GM12878 (cell line): ENCODE results near the gene ENPP6. TPM values are rescaled to one million over a fixed set of nuclear protein-coding genes. Genes with fewer than 3 reads are reported as not detected.

Source experiments
- ATAC-seq: fragments of 200-7000 bp; cut with Tn5 transposase; 3 replicates; pipeline ENCODE4 v1.9.1; 2020; ENCODE audit warnings: mild to moderate bottlenecking, moderate library complexity
- BruUV-seq: library from RNA; stranded (reverse); fragments of 400-500 nt; replicated peaks from 2 replicates; lab custom pipeline; 2021; lab: Mats Ljungman, UMichigan
- CTCF ChIA-PET: fragments of 300-600 bp; sonication (Branson Sonifier 250); formaldehyde crosslinking; extraction: SDS; loops from one replicate; lab custom pipeline; 2021; ENCODE audit warnings: inconsistent platforms; lab: Yijun Ruan, JAX
- POLR2A ChIA-PET: fragments of 350-600 bp; formaldehyde crosslinking; extraction: SDS; loops from one replicate; lab custom pipeline; 2021; ENCODE audit warnings: inconsistent platforms; lab: Charles Lee
- RAD21 ChIA-PET: fragments of 300-600 bp; sonication (Branson Sonifier 250); formaldehyde crosslinking; loops from one replicate; lab custom pipeline; 2023; ENCODE audit warnings: antibody characterized with exemption; ENCODE audit not compliant: unreplicated experiment; lab: Charles Lee
- SMC1A ChIA-PET: fragments of 300-600 bp; sonication (Branson Sonifier 250); formaldehyde crosslinking; loops from one replicate; lab custom pipeline; 2023; ENCODE audit not compliant: unreplicated experiment, uncharacterized antibody; lab: Charles Lee
- DNase-seq: peaks from one replicate; pipeline ENCODE4 v3.0.0-alpha.2; 2011; ENCODE audit warnings: low read depth, low spot score
- FAIRE-seq: peaks from 3 replicates; lab custom pipeline; 2011; peaks lifted over from hg19 to GRCh38; lab: Jason Lieb, UNC
- H2AFZ ChIP-seq: 2 replicates; pipeline ENCODE4 v1.6.0; 2011; ENCODE audit warnings: low read depth, low read length, control low read depth; ENCODE audit not compliant: control insufficient read depth
- H3K27ac ChIP-seq: 2 replicates; pipeline ENCODE4 v1.5.1; 2011; ENCODE audit warnings: control low read depth; ENCODE audit not compliant: control insufficient read depth, insufficient read depth
- H3K27me3 ChIP-seq, 2 experiments: replicated peaks in 1 of 2; 2 replicates each; pipeline versions ENCODE4 v1.6.0 to v1.6.1; 2011; ENCODE audit warnings: low read length in 1 of 2; ENCODE audit not compliant: control insufficient read depth in 2 of 2, insufficient read depth in 2 of 2
- H3K36me3 ChIP-seq, 2 experiments: 2 replicates each; pipeline ENCODE4 v1.5.1; 2011; ENCODE audit warnings: low read length in 1 of 2; ENCODE audit not compliant: control insufficient read depth in 2 of 2, insufficient read depth in 2 of 2
- H3K4me1 ChIP-seq: 2 replicates; pipeline ENCODE4 v1.6.1; 2011; ENCODE audit warnings: mild to moderate bottlenecking, low read length, moderate library complexity, mixed read lengths; ENCODE audit not compliant: control insufficient read depth, insufficient read depth
- H3K4me2 ChIP-seq: 2 replicates; pipeline ENCODE4 v1.6.0; 2011; ENCODE audit warnings: control low read depth; ENCODE audit not compliant: control insufficient read depth, insufficient read depth
- H3K4me3 ChIP-seq: fragments of 200-600 bp; sonication (generic); 2 replicates; pipeline ENCODE4 v1.5.1; 2016
- H3K79me2 ChIP-seq: 2 replicates; pipeline ENCODE4 v1.6.0; 2011; ENCODE audit warnings: low read length; ENCODE audit not compliant: control insufficient read depth, insufficient read depth
- H3K9ac ChIP-seq: 2 replicates; pipeline ENCODE4 v1.8.0; 2011; ENCODE audit warnings: low read length, control low read depth, mixed read lengths; ENCODE audit not compliant: control insufficient read depth, insufficient read depth
- H3K9me3 ChIP-seq: replicated peaks from 3 replicates; pipeline ENCODE4 v1.5.1; 2011; ENCODE audit warnings: mild to moderate bottlenecking, low read length; ENCODE audit not compliant: control insufficient read depth, insufficient read depth
- H4K20me1 ChIP-seq: 2 replicates; pipeline ENCODE4 v1.6.0; 2011; ENCODE audit not compliant: control insufficient read depth, insufficient read depth
- CHD4 ChIP-seq: fragments of 200-600 bp; sonication (generic); IDR thresholded peaks from 2 replicates; pipeline ENCODE4 v1.6.1; 2016; ENCODE audit warnings: mild to moderate bottlenecking
- IRF5 ChIP-seq: fragments of 450-650 bp; IDR thresholded peaks from 2 replicates; pipeline ENCODE4 v1.6.1; 2017; ENCODE audit warnings: borderline replicate concordance
- MXI1 ChIP-seq: fragments of 150-350 bp; IDR thresholded peaks from 2 replicates; pipeline ENCODE4 v1.6.1; 2011; ENCODE audit warnings: low read depth, mild to moderate bottlenecking, inconsistent platforms, low read length, improper control_type of control experiment
- NFIC ChIP-seq: IDR thresholded peaks from 2 replicates; pipeline ENCODE4 v1.6.1; 2012; ENCODE audit warnings: low read depth, mild to moderate bottlenecking, inconsistent platforms, low read length, moderate library complexity
- PKNOX1 ChIP-seq: fragments of 450-650 bp; IDR thresholded peaks from 2 replicates; pipeline ENCODE4 v1.6.1; 2016; ENCODE audit warnings: mild to moderate bottlenecking
- PML ChIP-seq: IDR thresholded peaks from 2 replicates; pipeline ENCODE4 v1.6.1; 2012; ENCODE audit warnings: low read length, inconsistent platforms
- SIX5 ChIP-seq: IDR thresholded peaks from 2 replicates; pipeline ENCODE4 v1.6.1; 2011; ENCODE audit warnings: mild to moderate bottlenecking, low read depth, low read length, moderate library complexity; ENCODE audit not compliant: severe bottlenecking
- SMAD5 ChIP-seq: IDR thresholded peaks from 2 replicates; pipeline ENCODE4 v1.6.1; 2016; ENCODE audit warnings: antibody characterized with exemption, low read depth
- SREBF1 ChIP-seq: IDR thresholded peaks from 2 replicates; pipeline ENCODE4 v1.6.1; 2012; ENCODE audit warnings: mild to moderate bottlenecking, low read length
- SREBF2 ChIP-seq: IDR thresholded peaks from 2 replicates; pipeline ENCODE4 v1.6.1; 2012; ENCODE audit warnings: mild to moderate bottlenecking, low read length
- TAF1 ChIP-seq: IDR thresholded peaks from 2 replicates; pipeline ENCODE4 v1.6.1; 2011; ENCODE audit warnings: mild to moderate bottlenecking, low read depth, low read length, borderline replicate concordance
- ZBTB40 ChIP-seq: fragments of 450-650 bp; IDR thresholded peaks from 2 replicates; pipeline ENCODE4 v1.6.1; 2016; ENCODE audit warnings: mild to moderate bottlenecking, moderate library complexity, borderline replicate concordance
- WGBS: methylation state at CpG from one replicate; pipeline ENCODE4 v1.1.6; 2016; ENCODE audit warnings: low lambda C conversion rate; ENCODE audit not compliant: insufficient replicate concordance, insufficient coverage; ENCODE audit errors: missing lambda C conversion rate; 5-methylcytosine and 5-hydroxymethylcytosine counted together
- in situ Hi-C: fragments of 300-500 bp; cut with MboI; formaldehyde crosslinking; loops from 9 replicates; pipeline ENCODE4 v1.14.3; 2018; ENCODE audit warnings: mixed read lengths
- intact Hi-C: fragments of 100-400 bp; cut with micrococcal nuclease; formaldehyde crosslinking; loops from one replicate; pipeline ENCODE4 v1.14.2; 2022; ENCODE audit not compliant: unreplicated experiment
- polyA plus RNA-seq, 11 experiments: library from polyadenylated mRNA; depleted of rRNA in 4 of 11; unstranded in 6 of 11; stranded (reverse) in 5 of 11; fragments of >200 nt; fragmentation: Nextera tagmentation in 4 of 11; fragmentation: Illumina TruSeq in 1 of 11; extraction: Ambion mirVana in 4 of 11; extraction: Trizol in 1 of 11; gene quantifications; 1 replicate in 1 of 11; 2 replicates in 10 of 11; pipeline versions ENCODE4 v1.2.1 to v1.2.3, GENCODE V29; 2011 to 2016; ENCODE audit warnings: inconsistent platforms in 2 of 11, missing spikeins in 2 of 11, low read depth in 1 of 11
- total RNA-seq, 4 experiments: library from RNA; depleted of rRNA in 3 of 4; stranded (reverse); fragments of >200 nt in 3 of 4; fragmentation: Illumina TruSeq in 1 of 4; extraction: Trizol in 1 of 4; gene quantifications; 2 replicates each; pipeline versions ENCODE4 v1.2.1 to v1.2.3, GENCODE V29; 2013 to 2021

The ENPP6 gene
- total and polyA plus RNA-seq, 10 of the 15 experiments (the other 5 are each of a cell fraction or from before 2014, with no cell fraction given): 0.04 to 1.0 (median 0.44) TPM; not detected in 1

- Histone ChIP-seq H3K36me3 (no peaks in the 10 kb centered on the region), H3K9me3 (no peaks in the 10 kb centered on the region), H3K4me1 (no peaks in the 10 kb centered on the region), H3K27ac (no peak overlapping the region), H3K79me2 (no peaks in the 10 kb centered on the region), H4K20me1 (no peaks in the 10 kb centered on the region), H3K4me2 (no peak overlapping the region), H3K9ac (no peak overlapping the region), H3K4me3 (no peak overlapping the region), H2AFZ (no peak overlapping the region), H3K27me3 (no peaks in the 10 kb centered on the region; a peak in 2 of 4 replicates)
- ChIA-PET RAD21 (no interaction called here), SMC1A (no interaction called here), CTCF (no interaction called here), POLR2A (no interaction called here)
- intact Hi-C loops (no loop called here), in situ Hi-C loops (no loop called here)
- ATAC-seq (no peak), DNase-seq (no peak), FAIRE-seq (no peak)
- WGBS: 17% methylated on average over 9 of the region's 9 CpGs
- no TSS peak for BruUV-seq
- no peak for TF ChIP-seq IRF5
- TF ChIP-seq SMAD5: no peak
- no peak for TF ChIP-seq SREBF2
- TF ChIP-seq PML: no peak
- TF ChIP-seq NFIC: no peak
Observed at GRCh38 chr4:184066584-184067300, 150.9 kb downstream of the ENPP6 start.

- Histone ChIP-seq H4K20me1 (no peaks in the 10 kb centered on the region), H3K9me3 (no peaks in the 10 kb centered on the region), H3K79me2 (no peaks in the 10 kb centered on the region), H3K9ac (no peak overlapping the region), H3K4me1 (no peaks in the 10 kb centered on the region), H3K4me2 (no peak overlapping the region), H3K4me3 (no peak overlapping the region), H3K27me3 (peaks cover 0 to 1% of the 10 kb centered on the region in 2 experiments; a peak in 2 of 4 replicates), H2AFZ (no peak overlapping the region), H3K36me3 (no peaks in the 10 kb centered on the region), H3K27ac (no peak overlapping the region)
- in situ Hi-C loops (no loop called here), intact Hi-C loops (no loop called here)
- no peak for FAIRE-seq
- BruUV-seq: no TSS peak
- no peak for DNase-seq
- 4% methylated on average over 5 of the region's 5 CpGs for WGBS
- ATAC-seq: no peak
- ChIA-PET CTCF (no interaction called here), RAD21 (no interaction called here), SMC1A (no interaction called here), POLR2A (no interaction called here)
- no peak for TF ChIP-seq SIX5
- TF ChIP-seq MXI1: no peak
- TF ChIP-seq CHD4: no peak
- TF ChIP-seq SREBF1: no peak
- no peak for TF ChIP-seq TAF1
- no peak for TF ChIP-seq PKNOX1
- no peak for TF ChIP-seq ZBTB40
Observed at GRCh38 chr4:184064877-184065276, 152.8 kb downstream of the ENPP6 start.
